Activated naive CD4-positive, alpha-beta T cell treated with anti-CD3 and anti-CD28 coated beads, Interleukin-2, amount 50 U/mL, for 24 hours (primary cell): ENCODE measurements around the gene ZNF701.
"Not testable (repeated sequence)": the region's sequence is repeated elsewhere in the genome, so short reads cannot be mapped to it uniquely, and the experiment has no call there.

Experiments
- H3K27ac Mint-ChIP-seq: one replicate; pipeline ENCODE4 v1.8.0; 2021; ENCODE audit warnings: mild to moderate bottlenecking, mixed read lengths
- H3K27me3 Mint-ChIP-seq: one replicate; pipeline ENCODE4 v1.8.0; 2021; ENCODE audit warnings: mixed read lengths
- H3K36me3 Mint-ChIP-seq: one replicate; pipeline ENCODE4 v1.8.0; 2021; ENCODE audit warnings: mixed read lengths
- H3K4me1 Mint-ChIP-seq: one replicate; pipeline ENCODE4 v1.8.0; 2021; ENCODE audit warnings: mixed read lengths
- H3K4me3 Mint-ChIP-seq: one replicate; pipeline ENCODE4 v1.8.0; 2021; ENCODE audit warnings: mild to moderate bottlenecking, mixed read lengths
- H3K9me3 Mint-ChIP-seq: one replicate; pipeline ENCODE4 v1.8.0; 2021; ENCODE audit warnings: mixed read lengths

Gene ZNF701

DNA sequence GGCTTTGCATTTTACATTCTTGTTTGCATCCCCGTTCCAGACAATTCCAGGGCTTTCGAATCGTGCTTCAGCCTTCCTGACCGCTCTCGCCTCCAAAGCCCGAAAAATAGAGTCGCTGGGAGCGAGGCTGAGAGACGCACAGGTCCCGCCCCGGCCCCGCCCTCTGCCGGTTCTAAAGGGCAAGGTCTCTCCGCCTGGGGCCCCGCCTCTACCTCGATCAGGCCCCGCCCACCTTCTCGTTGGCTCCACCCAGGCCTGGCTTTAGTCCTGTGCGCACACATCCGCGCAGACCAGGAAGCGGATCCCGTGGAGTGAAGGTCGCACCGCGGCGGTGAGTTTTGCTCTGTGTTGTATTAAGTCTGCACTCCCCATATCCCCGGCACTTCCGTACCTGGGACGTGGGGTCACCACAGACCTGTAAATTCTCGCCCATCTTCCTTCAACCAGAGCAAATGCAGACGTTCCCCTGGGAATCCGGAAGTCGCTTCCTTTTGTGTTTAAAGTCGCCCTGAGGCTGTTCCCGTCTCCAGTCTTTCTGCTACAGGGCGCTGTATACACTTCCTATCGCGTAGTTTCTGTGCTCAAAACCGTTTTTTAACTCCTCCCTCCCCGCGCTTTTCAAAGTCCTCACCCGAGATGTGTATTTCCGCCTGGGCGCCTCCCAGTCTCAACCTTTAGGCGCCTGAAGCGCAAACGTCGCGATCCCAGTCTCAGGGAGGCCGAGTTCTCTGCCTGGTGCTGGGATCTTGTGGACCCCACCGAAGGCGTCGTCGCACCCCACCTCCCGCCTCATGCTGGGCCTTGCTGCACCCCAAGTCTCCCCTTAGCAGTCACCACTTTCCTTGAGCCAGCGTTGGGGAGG lies at the start of gene ZNF701:
Gene ZNF701 (plus strand): TSS at position 288 of the 862 bp plus-strand sequence. CDS start 3,861 bp downstream, outside the sequence.
- Mint-ChIP-seq H3K9me3 (peaks cover 30% of the 10 kb centered on the region), H3K27me3 (no peaks in the 10 kb centered on the region), H3K4me3 (peak within 1 kb of the TSS; percentile 93), H3K27ac (peak within 1 kb of the TSS; percentile 83), H3K4me1 (peaks cover 25% of the 10 kb centered on the region), H3K36me3 (peaks cover 39% of the 10 kb centered on the region)

DNA sequence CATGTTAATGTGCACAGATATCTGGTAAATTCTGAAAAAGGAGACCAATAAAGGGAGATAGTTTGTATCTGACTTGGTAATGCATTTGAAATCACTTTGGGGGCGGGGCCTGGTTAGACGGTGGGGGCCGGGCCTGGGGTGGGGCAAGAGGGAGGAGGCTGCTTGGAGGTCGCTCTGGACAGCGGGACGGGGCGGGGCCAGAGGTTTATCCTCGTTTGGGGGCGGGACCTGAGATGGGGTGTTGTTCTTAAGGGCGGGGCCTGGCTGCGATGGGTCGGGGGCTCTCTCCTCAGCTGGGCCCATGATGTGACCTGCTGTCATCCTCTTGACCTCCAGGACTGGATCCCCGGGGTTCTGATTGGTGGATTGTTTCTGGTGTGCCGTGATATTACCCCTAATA lies 47.5 kb upstream of the ZNF701 start:
- Mint-ChIP-seq H3K9me3 (peaks cover 19% of the 10 kb centered on the region), H3K4me3 (no peak overlapping the region), H3K4me1 (peaks cover 7% of the 10 kb centered on the region), H3K27ac (no peak overlapping the region), H3K27me3 (no peaks in the 10 kb centered on the region), H3K36me3 (peaks cover 15% of the 10 kb centered on the region)

DNA sequence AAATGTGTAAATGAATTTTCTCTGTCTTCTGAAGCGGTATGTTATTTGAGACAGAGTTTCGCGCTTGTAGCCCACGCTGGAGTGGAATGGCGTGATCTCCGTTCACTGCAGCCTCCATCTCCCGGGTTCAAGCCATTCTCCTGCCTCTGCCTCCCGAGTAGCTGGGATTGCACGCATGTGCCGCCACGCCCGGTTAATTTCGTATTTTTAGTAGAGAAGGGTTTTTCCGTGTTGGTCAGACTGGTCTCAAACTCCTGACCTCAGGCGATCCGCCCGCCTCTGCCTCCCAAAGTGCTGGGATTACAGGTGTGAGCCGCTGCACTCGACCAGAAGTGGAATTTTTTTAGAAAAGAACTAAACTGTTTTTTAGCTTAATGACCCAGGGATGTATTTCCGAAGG lies 46.0 kb upstream of the ZNF701 start:
- peaks cover 19% of the 10 kb centered on the region for H3K9me3 Mint-ChIP-seq
- peaks cover 21% of the 10 kb centered on the region for H3K36me3 Mint-ChIP-seq
- H3K4me3 Mint-ChIP-seq, result no peak overlapping the region
- peaks cover 17% of the 10 kb centered on the region for H3K4me1 Mint-ChIP-seq
- no peak overlapping the region for H3K27ac Mint-ChIP-seq
- no peaks in the 10 kb centered on the region for H3K27me3 Mint-ChIP-seq

DNA sequence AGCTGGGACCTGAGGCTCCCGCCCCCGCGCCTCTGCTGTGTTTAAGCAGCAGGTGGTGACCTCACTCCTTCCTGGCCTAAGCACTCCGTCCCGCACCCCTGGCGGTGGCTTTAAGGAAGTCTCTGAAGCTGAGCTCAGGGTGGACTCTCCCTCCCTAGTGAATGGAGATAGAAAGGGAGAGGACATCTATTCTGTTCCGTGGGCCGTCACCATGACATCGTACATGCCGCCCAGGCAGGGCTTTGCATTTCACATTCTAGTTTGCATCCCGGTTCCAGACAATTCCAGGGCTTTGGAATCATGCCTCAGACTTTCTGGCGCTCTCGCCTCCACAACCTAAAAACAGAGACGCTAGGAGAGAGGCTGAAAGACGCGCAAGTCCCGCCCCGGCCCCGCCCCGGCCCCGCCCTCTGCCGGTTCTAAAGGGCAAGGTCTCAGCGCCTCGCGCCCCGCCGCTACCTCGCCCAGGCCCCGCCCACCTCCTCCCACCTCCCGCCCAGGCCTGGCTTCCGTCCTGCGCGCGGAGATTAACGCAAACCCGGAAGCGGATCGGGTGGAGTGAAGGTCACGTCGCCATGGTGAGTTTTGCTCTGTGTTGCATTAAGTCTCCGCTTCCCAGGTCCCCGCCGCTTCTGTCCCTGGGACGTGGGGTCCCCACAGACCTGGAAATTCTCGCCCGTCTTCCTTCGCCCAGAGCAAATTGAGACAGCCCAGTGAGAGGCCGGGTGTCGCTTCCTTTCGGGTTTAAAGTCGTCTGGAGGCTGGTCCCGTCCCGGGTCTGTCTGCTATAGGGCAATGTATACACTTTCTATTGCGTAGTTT lies 42.7 kb upstream of the ZNF701 start, which contains the start of gene ZNF808:
Gene ZNF808 (plus strand): TSS at position 535 of the 822 bp plus-strand sequence. CDS start 15,617 bp downstream, outside the sequence.
- H3K27me3 Mint-ChIP-seq, result no peaks in the 10 kb centered on the region
- peaks cover 17% of the 10 kb centered on the region for H3K36me3 Mint-ChIP-seq
- H3K27ac Mint-ChIP-seq, result peak within 1 kb of the TSS; percentile 98
- peaks cover 28% of the 10 kb centered on the region for H3K4me1 Mint-ChIP-seq
- peaks cover 2% of the 10 kb centered on the region for H3K9me3 Mint-ChIP-seq
- H3K4me3 Mint-ChIP-seq, result peak within 1 kb of the TSS; percentile 99

DNA sequence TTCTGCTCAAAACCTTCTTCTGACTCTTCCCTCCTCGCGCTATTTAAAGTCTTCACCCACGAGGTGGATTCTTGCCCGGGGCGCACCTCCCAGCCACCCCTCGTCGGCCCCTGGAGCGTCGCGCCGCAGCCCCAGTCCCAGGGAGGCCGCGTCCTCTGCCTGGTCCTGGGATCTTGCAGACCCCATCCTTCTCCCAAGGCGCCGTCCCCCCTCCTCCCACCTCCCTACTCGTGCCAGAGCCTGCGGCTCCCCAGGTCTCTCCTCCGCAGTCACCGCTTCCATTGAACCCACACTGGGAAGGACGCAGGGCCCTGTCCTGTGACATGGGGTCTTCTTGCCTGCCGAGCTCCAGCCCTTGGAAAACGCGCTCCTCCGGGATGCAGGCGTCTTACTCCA lies 42.1 kb upstream of the ZNF701 start:
- H3K36me3 Mint-ChIP-seq, result peaks cover 22% of the 10 kb centered on the region
- peaks cover 30% of the 10 kb centered on the region for H3K4me1 Mint-ChIP-seq
- no peaks in the 10 kb centered on the region for H3K27me3 Mint-ChIP-seq
- H3K4me3 Mint-ChIP-seq, result peak overlapping the region; percentile 99
- H3K27ac Mint-ChIP-seq, result peak overlapping the region; percentile 98
- no peaks in the 10 kb centered on the region for H3K9me3 Mint-ChIP-seq

DNA sequence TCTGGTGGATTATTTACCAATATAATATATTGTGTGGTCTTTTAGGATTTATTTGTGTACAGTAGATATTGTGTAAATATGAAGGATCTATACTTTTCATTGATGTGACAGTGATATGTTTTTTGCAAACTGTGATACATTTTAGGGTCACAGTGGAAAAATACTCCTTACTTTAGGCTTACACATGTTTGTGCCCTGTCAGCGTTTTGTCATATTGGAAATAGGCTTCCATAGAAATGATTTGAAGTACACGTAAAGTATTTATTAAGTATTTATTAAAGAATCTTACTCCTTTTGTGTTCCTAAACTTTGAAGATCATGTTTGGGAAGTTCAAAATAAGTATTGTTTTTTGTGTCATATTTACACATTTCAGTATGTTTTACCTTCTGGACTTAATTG lies 37.6 kb upstream of the ZNF701 start:
- H3K4me1 Mint-ChIP-seq, result peaks cover 51% of the 10 kb centered on the region
- H3K27me3 Mint-ChIP-seq, result no peaks in the 10 kb centered on the region
- H3K36me3 Mint-ChIP-seq, result peaks cover 31% of the 10 kb centered on the region

DNA sequence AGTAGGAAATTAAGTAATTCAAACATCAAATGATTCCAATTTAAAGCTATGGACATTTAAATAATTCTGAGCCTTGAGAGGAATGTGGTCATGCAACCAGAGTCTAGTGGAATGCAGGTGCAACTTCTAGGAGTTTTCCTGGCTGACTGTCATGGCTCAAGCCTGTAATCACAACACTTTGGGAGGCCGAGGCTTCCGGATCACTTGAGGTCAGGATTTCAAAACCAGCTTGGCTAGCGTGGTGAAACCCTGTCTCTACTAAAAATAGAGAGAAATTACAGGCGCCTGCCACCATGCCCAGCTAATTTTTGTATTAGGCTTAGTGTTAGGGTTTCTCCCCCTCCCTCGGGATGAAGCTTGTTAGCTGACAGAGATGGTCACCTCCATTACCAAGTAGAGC lies 36.2 kb upstream of the ZNF701 start:
- H3K36me3 Mint-ChIP-seq, result peaks cover 28% of the 10 kb centered on the region
- H3K9me3 Mint-ChIP-seq, result no peaks in the 10 kb centered on the region
- H3K4me3 Mint-ChIP-seq, result no peak overlapping the region
- H3K4me1 Mint-ChIP-seq, result peaks cover 43% of the 10 kb centered on the region
- H3K27me3 Mint-ChIP-seq, result no peaks in the 10 kb centered on the region
- no peak overlapping the region for H3K27ac Mint-ChIP-seq

More for the DNA sequence above, 37.6 kb upstream of the ZNF701 start:
- no peaks in the 10 kb centered on the region for H3K9me3 Mint-ChIP-seq
- H3K27ac Mint-ChIP-seq, result no peak overlapping the region
- no peak overlapping the region for H3K4me3 Mint-ChIP-seq

DNA sequence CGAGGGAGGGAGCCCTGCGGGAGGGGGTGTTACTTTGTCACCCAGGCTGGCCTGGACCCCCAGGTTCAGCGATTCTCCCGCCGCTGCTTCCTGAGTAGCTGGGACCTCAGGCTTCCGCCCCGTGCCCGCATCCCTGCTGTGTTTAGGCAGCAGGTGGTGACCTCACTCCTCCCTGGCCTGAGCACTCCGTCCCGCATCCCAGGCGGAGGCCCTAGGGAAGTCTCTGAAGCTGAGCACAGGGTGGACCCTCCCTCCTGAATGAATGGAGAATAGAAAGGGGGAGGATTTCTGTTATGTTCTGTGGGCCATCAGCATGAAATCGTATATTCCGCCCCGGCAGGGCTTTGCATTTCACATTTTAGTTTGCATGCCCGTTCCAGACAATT lies 34.7 kb upstream of the ZNF701 start:
- H3K27ac Mint-ChIP-seq, result not testable (repeated sequence)
- H3K4me1 Mint-ChIP-seq, result peaks cover 39% of the 10 kb centered on the region

DNA sequence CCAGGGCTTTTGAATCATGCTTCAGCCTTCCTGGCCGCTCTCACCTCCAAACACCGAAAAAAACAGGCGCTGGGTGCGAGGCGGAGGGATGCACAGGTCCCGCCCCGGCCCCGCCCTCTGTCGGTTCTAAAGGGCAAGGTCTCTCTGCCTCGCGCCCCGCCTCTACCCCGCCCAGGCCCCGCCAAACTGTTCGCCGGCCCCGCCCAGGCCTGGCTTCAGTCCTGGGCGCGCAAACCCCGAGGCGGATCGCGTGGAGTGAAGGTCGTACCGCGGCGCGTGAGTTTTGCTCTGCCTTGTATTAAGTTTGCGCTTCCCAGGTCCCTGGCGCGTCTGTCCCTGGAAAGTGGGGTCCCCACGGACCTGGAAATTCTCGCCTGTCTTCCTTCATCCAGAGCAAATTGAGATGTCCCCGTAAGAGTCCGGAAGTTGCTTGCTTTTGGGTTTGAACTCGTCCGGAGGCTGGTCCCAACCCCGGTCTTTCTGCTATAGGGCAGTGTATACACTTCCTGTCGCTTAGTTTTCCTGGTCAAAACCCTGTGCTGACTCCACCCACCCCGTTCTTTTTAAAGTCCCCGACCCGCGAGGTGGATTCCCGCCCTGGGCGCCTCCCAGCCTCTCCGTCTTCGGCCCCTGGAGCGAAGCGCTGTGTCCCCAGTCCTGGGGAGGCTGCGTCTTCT lies 34.2 kb upstream of the ZNF701 start:
- H3K27me3 Mint-ChIP-seq, result no peaks in the 10 kb centered on the region
- no peaks in the 10 kb centered on the region for H3K9me3 Mint-ChIP-seq
- H3K36me3 Mint-ChIP-seq, result peaks cover 34% of the 10 kb centered on the region
- peaks cover 43% of the 10 kb centered on the region for H3K4me1 Mint-ChIP-seq
- peak overlapping the region; percentile 93 for H3K4me3 Mint-ChIP-seq
- H3K27ac Mint-ChIP-seq, result peak overlapping the region; percentile 92

More for the DNA sequence above, 34.7 kb upstream of the ZNF701 start:
- H3K9me3 Mint-ChIP-seq, H3K27me3 Mint-ChIP-seq: not testable (repeated sequence)
- Mint-ChIP-seq H3K4me3 (peak overlapping the region; percentile 93), H3K36me3 (peaks cover 30% of the 10 kb centered on the region)

DNA sequence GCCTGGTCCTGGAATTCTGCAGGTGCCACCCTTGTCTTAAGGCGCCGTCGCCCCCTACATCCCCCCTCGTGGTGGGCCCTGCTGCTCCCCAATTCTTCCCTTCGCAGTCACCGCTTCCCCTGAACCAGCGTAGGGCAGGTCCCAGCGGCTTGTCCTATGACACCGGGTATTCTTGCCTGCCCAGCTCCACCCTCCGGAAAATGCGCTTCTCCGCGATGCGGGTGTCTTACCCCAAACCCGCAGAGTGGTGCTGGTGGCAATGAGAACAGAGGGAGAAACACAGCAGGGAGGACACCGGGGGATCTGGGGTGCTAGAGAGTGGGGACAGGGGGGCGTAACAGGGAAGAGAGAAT lies 33.7 kb upstream of the ZNF701 start:
- Mint-ChIP-seq H3K9me3 (no peaks in the 10 kb centered on the region), H3K36me3 (peaks cover 36% of the 10 kb centered on the region), H3K27ac (peak overlapping the region; percentile 92)

DNA sequence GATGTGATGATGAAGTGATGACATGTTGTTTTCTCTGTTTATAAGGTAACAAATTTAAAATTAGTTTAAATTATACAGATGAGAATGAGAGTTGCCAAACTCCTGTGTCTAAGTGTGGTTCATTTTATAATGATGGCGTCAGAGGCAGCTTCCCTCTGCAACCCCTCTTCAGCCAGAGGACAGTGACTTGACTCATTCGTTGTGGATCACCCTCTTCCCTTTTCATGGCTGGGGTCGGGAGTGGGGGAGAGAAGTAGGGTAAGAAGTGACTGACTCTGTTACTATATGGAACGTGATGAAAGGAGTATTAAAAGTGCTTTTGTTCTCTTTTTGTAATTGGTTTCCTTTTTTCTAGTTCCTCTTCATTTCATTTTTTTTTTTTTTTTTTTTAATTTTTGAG lies 31.3 kb upstream of the ZNF701 start:
- peaks cover 39% of the 10 kb centered on the region for H3K36me3 Mint-ChIP-seq
- not testable (repeated sequence) for H3K4me3 Mint-ChIP-seq, H3K9me3 Mint-ChIP-seq, H3K27ac Mint-ChIP-seq, H3K27me3 Mint-ChIP-seq
- peaks cover 47% of the 10 kb centered on the region for H3K4me1 Mint-ChIP-seq

More for the DNA sequence above, 33.7 kb upstream of the ZNF701 start:
- peak overlapping the region; percentile 93 for H3K4me3 Mint-ChIP-seq
- peaks cover 43% of the 10 kb centered on the region for H3K4me1 Mint-ChIP-seq
- no peaks in the 10 kb centered on the region for H3K27me3 Mint-ChIP-seq

DNA sequence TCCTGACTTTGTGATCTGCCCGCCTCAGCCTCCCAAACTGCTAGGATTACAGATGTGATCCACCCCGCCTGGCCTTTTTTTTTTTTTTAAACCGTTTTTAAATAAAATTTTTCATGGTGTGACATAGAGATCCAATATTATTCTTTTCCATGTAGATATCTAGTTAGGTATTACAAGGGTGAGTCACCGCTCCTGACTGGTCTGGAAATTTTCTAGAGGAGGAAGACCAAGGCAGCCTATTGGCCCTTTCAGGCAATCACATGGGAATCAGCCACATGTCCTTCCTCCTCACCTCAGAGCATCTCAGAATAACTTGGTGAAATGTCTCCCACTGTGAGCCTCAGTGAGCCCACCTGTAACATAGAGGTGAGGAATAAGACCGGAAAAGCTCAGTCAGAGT lies 28.9 kb upstream of the ZNF701 start:
- not testable (repeated sequence) for H3K4me3 Mint-ChIP-seq, H3K27ac Mint-ChIP-seq, H3K27me3 Mint-ChIP-seq, H3K9me3 Mint-ChIP-seq
- peaks cover 32% of the 10 kb centered on the region for H3K4me1 Mint-ChIP-seq
- peaks cover 46% of the 10 kb centered on the region for H3K36me3 Mint-ChIP-seq

DNA sequence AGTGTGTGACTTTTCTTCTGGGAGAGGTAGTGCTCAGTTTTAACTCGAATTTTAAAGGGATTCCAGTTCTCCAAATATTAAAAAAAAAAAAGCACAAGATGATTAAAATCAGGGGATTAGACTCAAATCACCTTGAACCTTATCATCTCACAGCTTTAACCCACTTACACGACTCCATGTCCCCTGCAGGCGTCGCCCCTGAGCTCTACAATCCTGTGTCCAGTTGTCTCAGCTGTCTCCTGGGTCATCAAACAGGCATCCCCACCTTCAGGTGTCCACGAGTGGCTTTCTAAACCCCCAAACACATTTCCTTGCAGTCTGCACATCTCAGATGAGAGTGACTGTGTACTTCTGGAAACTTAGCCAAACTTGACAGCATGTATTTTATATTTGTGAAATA lies 28.5 kb upstream of the ZNF701 start:
- peaks cover 51% of the 10 kb centered on the region for H3K36me3 Mint-ChIP-seq

DNA sequence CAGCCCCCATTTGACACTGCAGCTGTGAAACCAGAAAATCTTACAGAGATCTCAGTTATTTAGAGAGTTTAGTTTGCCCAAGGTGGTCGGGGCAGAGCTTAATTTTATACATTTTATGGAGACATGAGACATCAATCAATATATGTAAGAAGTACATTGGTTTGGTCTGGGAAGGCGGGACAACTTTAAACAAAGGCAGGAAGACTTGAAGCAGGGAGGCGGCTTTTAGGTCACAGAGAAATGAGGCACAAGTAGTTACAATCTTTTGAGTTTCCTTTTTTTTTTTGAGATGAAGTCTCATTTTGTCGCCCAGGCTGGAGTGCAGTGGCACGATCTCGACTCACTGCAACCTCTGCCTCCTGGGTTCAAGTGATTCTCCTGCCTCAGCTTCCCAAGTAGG lies 27.5 kb upstream of the ZNF701 start:
- Mint-ChIP-seq H3K4me1 (peaks cover 19% of the 10 kb centered on the region), H3K36me3 (peaks cover 55% of the 10 kb centered on the region)
- not testable (repeated sequence) for H3K27ac Mint-ChIP-seq, H3K4me3 Mint-ChIP-seq, H3K27me3 Mint-ChIP-seq, H3K9me3 Mint-ChIP-seq

More for the DNA sequence above, 28.5 kb upstream of the ZNF701 start:
- Mint-ChIP-seq H3K4me3 (no peak overlapping the region), H3K27ac (no peak overlapping the region), H3K27me3 (no peaks in the 10 kb centered on the region), H3K9me3 (peaks cover 8% of the 10 kb centered on the region), H3K4me1 (peaks cover 28% of the 10 kb centered on the region)

DNA sequence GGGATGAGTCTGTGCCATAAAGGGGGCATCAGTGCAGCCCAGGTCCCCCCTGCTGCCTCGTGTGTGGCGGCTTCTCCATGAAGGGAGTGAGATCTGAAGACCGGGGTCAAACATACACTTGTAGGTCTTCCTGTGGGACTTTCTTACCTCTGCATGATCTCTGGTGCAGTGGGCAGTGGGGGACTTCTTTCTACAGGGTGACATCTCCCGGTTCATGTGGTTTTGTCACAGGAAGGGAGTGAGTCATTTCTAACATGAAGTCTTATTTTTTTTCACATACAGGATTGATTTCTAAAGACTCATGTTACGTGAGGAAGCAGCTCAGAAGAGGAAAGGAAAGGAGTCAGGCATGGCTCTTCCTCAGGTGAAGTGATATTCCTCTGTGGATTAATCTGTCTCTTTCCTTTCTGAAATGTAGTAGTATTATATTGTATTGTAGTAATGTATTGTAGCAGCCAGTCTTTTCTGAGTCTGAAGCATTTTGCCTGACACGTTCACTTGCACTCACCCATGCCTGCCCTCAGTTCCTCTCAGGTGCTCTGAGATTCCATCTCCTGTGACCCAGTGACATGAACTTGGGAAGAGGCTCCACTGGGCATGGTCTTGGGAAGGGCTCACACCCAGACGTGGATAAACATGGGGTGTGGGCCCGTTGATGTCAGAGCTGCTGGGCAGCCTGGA lies 27.0 kb upstream of the ZNF701 start:
- Mint-ChIP-seq H3K36me3 (peaks cover 61% of the 10 kb centered on the region), H3K4me3 (peak overlapping the region; percentile 30), H3K9me3 (peaks cover 8% of the 10 kb centered on the region), H3K4me1 (peaks cover 18% of the 10 kb centered on the region), H3K27me3 (no peaks in the 10 kb centered on the region), H3K27ac (peak overlapping the region; percentile 46)
